Epidermal melanocyte (primary cell): ENCODE results near the gene DACT3.

Source experiments
- DNase-seq: peaks from one replicate; pipeline ENCODE4 v3.0.0; 2011; ENCODE audit warnings: low spot score; ENCODE audit not compliant: insufficient read length

The DACT3 gene

GRCh38 chr19:46599716-46600373 lies 61.1 kb downstream of the DACT3 start:
- no peak for DNase-seq

- DNase-seq: no peak
Measured at GRCh38 chr19:46598372-46598917, 62.5 kb downstream of the DACT3 start.
